ENCODE results near the gene CFAP47. TPM values are rescaled to one million over a fixed set of nuclear protein-coding genes. Genes with fewer than 3 reads are reported as not detected.

CFAP47 gene
- total and polyA plus RNA-seq, 2 of the 4 experiments (the other 2 are of a cell fraction): not detected

GRCh38 chrX:36214924-36215323 is 295.4 kb downstream of the CFAP47 start:
- BruUV-seq (replicated peaks): no TSS peak
- Histone ChIP-seq H3K27me3 (ENCODE audit: control insufficient read depth, insufficient read depth, low read length) (no peaks in the 10 kb centered on the region), H3K9me3 (ENCODE audit: control insufficient read depth, insufficient read depth, low read length) (no peaks in the 10 kb centered on the region), H3K4me3 (ENCODE audit: insufficient read depth, low read depth, low read length) (no peak overlapping the region), H3K9ac (ENCODE audit: low read depth, low read length) (no peak overlapping the region), H2AK9ac (replicated peaks; ENCODE audit: low read depth, low read length, poor library complexity) (no peak overlapping the region), H4K91ac (ENCODE audit: insufficient read depth, low read depth, low read length) (no peak overlapping the region), H2AK5ac (ENCODE audit: low read depth, low read length) (no peak overlapping the region), H2BK5ac (ENCODE audit: low read depth, low read length, poor library complexity, severe bottlenecking) (no peak overlapping the region), H3K4me2 (ENCODE audit: low read depth, low read length) (no peak overlapping the region), H3K9me1 (ENCODE audit: insufficient read depth, low read length) (no peaks in the 10 kb centered on the region), H3K4ac (ENCODE audit: low read depth, low read length) (no peak overlapping the region), H3K56ac (ENCODE audit: extremely low read depth, insufficient read depth, low read length) (no peak overlapping the region), H4K8ac (ENCODE audit: low read depth in 2 of 2, low read length in 2 of 2) (no peak overlapping the region), H2BK15ac (ENCODE audit: low read depth, low read length) (no peak overlapping the region), H3K18ac (ENCODE audit: low read depth, low read length) (no peak overlapping the region), H2AFZ (replicated peaks; ENCODE audit: low read length, poor library complexity) (no peak overlapping the region), H4K5ac (ENCODE audit: low read depth, low read length) (no peak overlapping the region), H2BK20ac (ENCODE audit: low read depth, low read length) (no peak overlapping the region), H4K20me1 (ENCODE audit: insufficient read depth, low read length) (no peaks in the 10 kb centered on the region), H3K23ac (ENCODE audit: low read depth, low read length) (no peak overlapping the region), H3K36me3 (ENCODE audit: control insufficient read depth, insufficient read depth, low read length) (no peaks in the 10 kb centered on the region), H3K14ac (replicated peaks; ENCODE audit: low read depth, low read length) (no peak overlapping the region), H2BK120ac (ENCODE audit: low read depth, low read length) (no peak overlapping the region), H3K4me1 (ENCODE audit: control insufficient read depth, insufficient read depth, low read length) (no peaks in the 10 kb centered on the region), H3K79me1 (ENCODE audit: low read depth in 1 of 2, low read length in 2 of 2) (no peaks in the 10 kb centered on the region), H3K27ac (ENCODE audit: insufficient read depth, low read length) (no peak overlapping the region)
- intact Hi-C loops (cut with micrococcal nuclease) (no loop called here), dilution Hi-C loops (cut with HindIII; ENCODE audit: low sequenced_read_pairs, unreplicated experiment) (no loop called here), in situ Hi-C loops (cut with MboI; ENCODE audit: low sequenced_read_pairs) (no loop called here)
- ATAC-seq (ENCODE audit: low read depth): no peak
- no CpG with 5 or more reads among the region's 1 CpG for WGBS, 2 experiments (ENCODE audit: extremely low coverage in 2 of 2, insufficient read length in 1 of 2)
- ChIA-PET CTCF (no interaction called here), POLR2A (ENCODE audit: unreplicated experiment) (no interaction called here)
- TF ChIP-seq RAD21 (IDR thresholded peaks at IDR 0.05; ENCODE audit: low read length): no peak
- DNase-seq: no peak

All from IMR-90 (cell line).